22Rv1 (cell line): ENCODE measurements around the gene FAM89B.

Source experiments
- ZFX ChIP-seq: fragments of 450-650 bp; IDR thresholded peaks from 2 replicates; pipeline ENCODE4 v1.6.1; 2017; ENCODE audit warnings: antibody characterized with exemption, borderline replicate concordance
- TF ChIP-seq, protein P1 (sequence below): fragments of 450-650 bp; IDR thresholded peaks from 2 replicates; pipeline ENCODE4 v1.5.1; 2017; ENCODE audit warnings: mild to moderate bottlenecking

DNA sequence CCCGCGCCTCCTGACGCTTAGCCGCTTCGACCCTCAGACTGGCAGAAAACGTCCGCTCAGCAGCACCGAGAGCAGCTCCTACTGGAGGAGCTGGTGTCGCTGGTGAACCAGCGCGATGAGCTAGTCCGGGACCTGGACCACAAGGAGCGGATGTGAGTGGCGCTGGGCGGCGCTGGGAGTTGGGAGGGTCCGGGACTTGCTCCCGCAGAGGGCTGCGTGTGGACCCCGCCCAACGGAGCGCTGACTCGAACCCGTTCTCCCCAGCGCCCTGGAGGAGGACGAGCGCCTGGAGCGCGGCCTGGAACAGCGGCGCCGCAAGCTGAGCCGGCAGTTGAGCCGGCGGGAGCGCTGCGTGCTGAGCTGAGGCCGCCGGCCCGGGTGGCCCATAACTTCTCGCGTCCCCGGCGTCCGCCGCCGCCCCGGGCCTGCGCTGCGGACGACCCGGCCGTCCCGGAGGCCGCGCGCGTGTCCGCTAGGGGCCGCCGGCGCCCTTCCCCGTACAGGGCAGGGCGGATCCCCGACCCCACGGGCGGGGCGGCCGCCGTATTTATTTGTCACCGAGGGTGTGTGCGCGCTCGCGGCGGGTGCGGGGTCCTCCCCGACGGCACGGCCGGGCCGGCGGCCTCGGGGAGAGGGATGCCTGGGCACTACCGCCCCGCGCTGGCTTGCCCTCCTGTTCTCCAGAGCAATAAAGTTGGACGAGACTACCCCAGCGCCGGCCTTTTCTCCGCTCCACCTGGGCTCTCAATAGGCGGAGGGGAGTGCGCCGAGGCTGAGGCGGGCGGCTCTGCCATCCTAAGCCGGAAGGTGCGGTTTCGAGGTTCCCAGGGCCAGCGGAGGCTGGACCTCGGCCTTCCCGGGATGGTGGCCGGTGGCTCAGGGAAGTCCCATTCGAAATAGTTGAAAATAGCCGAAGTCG, 19.9 kb downstream of the FAM89B start:
- TF ChIP-seq, protein P1, sequence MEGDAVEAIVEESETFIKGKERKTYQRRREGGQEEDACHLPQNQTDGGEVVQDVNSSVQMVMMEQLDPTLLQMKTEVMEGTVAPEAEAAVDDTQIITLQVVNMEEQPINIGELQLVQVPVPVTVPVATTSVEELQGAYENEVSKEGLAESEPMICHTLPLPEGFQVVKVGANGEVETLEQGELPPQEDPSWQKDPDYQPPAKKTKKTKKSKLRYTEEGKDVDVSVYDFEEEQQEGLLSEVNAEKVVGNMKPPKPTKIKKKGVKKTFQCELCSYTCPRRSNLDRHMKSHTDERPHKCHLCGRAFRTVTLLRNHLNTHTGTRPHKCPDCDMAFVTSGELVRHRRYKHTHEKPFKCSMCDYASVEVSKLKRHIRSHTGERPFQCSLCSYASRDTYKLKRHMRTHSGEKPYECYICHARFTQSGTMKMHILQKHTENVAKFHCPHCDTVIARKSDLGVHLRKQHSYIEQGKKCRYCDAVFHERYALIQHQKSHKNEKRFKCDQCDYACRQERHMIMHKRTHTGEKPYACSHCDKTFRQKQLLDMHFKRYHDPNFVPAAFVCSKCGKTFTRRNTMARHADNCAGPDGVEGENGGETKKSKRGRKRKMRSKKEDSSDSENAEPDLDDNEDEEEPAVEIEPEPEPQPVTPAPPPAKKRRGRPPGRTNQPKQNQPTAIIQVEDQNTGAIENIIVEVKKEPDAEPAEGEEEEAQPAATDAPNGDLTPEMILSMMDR, result no peak
- TF ChIP-seq ZFX, result no peak
